Measurements from ENCODE around the gene FSD2.

FSD2 gene

DNA sequence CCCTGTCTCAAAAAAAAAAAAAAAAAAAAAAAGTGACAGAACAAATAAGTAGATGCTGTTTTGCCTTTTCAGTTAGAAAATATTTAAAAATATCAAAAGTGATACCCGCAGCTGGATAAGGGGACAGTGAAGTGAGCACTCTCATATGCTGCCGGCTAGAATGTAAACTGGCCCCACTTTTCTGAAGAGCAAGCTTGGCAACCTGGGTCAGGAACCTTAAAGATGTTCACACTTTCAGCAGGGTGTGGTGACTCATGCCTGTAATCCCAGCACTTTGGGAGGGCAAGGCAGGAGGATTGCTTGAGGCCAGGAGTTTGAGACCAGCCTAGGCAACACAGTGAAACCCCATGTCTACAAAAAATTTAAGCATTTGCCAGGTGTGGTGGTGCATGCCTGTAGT, 17.4 kb downstream of the FSD2 start:
- no peak overlapping the region for H3K4me3 ChIP-seq (ENCODE audit: low read length in 2 of 2)
- no peaks in the 10 kb centered on the region for H3K9me3 ChIP-seq (replicated peaks in 1 of 2; ENCODE audit: control insufficient read depth in 2 of 2, insufficient read depth in 1 of 2, low read depth in 1 of 2, low read length in 2 of 2)
- no peak overlapping the region for H2BK15ac ChIP-seq (ENCODE audit: low read length)
- WGBS, 2 donors (ENCODE audit: extremely low coverage in 2 of 2, insufficient read length in 2 of 2, insufficient replicate concordance in 1 of 2): no CpG with 5 or more reads among the region's 2 CpGs
- no peak overlapping the region for H2BK5ac ChIP-seq (ENCODE audit: low read length)
- no peak overlapping the region for H4K8ac ChIP-seq (ENCODE audit: low read depth, low read length)
- H3K27me3 ChIP-seq (ENCODE audit: control insufficient read depth in 3 of 3, insufficient read depth in 3 of 3, low read depth in 1 of 3, low read length in 3 of 3): no peaks in the 10 kb centered on the region
- H3K27ac ChIP-seq (replicated peaks; ENCODE audit: low read length): no peak overlapping the region
- no peak overlapping the region for H2BK12ac ChIP-seq (ENCODE audit: low read length)
- H3K36me3 ChIP-seq (replicated peaks in 1 of 2; ENCODE audit: control insufficient read depth in 2 of 2, insufficient read depth in 2 of 2, low read length in 2 of 2): no peaks in the 10 kb centered on the region
- no peak overlapping the region for H3K4ac ChIP-seq (ENCODE audit: low read length)
- no peak overlapping the region for H4K91ac ChIP-seq (ENCODE audit: low read depth, low read length, poor library complexity)
- H2AFZ ChIP-seq (ENCODE audit: low read length): no peak overlapping the region
- H3K14ac ChIP-seq (ENCODE audit: low read length): no peak overlapping the region
- no peak overlapping the region for H3K23ac ChIP-seq (ENCODE audit: low read depth, low read length, poor library complexity)
- no peak overlapping the region for H2BK120ac ChIP-seq (ENCODE audit: low read depth, low read length)
- H3K9ac ChIP-seq (ENCODE audit: low read depth, low read length, poor library complexity): no peak overlapping the region
- H3K4me1 ChIP-seq (ENCODE audit: control insufficient read depth in 2 of 2, insufficient read depth in 1 of 2, low read depth in 1 of 2, low read length in 2 of 2): no peaks in the 10 kb centered on the region
- DNase-seq (ENCODE audit: low spot score): no peak
- H3K4me2 ChIP-seq (ENCODE audit: insufficient read depth, low read length, poor library complexity, severe bottlenecking): no peak overlapping the region
- H3K79me1 ChIP-seq (ENCODE audit: low read depth, low read length): no peaks in the 10 kb centered on the region
- H3K18ac ChIP-seq (ENCODE audit: low read length): no peak overlapping the region
- H2AK5ac ChIP-seq (ENCODE audit: low read depth, low read length): no peak overlapping the region

DNA sequence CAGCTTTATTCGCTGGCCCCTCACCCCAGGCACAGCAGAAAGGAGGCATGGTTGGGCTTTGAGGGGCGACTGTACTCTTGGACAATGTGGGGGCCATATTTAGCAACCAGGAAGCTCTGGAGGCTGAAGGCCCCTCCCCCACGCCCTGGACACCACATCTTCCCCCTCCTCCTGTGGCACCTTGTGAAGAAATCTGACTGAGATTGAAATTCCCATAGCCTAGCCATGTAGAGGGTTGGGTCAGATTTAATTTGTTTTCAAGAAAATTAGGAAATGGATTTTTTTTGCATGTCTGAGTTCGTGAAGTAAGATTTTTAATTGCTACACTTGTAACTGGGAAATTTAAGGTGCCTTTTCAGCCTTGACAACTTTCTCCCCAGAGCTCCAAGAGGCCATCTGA, 24.5 kb downstream of the FSD2 start:
- no peak for DNase-seq (ENCODE audit: low spot score)
- Histone ChIP-seq H3K4ac (ENCODE audit: low read length) (no peak overlapping the region), H3K18ac (ENCODE audit: low read length) (no peak overlapping the region), H2BK15ac (ENCODE audit: low read length) (no peak overlapping the region), H3K79me1 (ENCODE audit: low read depth, low read length) (no peaks in the 10 kb centered on the region), H3K27ac (replicated peaks; ENCODE audit: low read length) (no peak overlapping the region), H4K8ac (ENCODE audit: low read depth, low read length) (no peak overlapping the region), H3K4me2 (ENCODE audit: insufficient read depth, low read length, poor library complexity, severe bottlenecking) (no peak overlapping the region), H2BK12ac (ENCODE audit: low read length) (no peak overlapping the region), H3K36me3 (replicated peaks in 1 of 2; ENCODE audit: control insufficient read depth in 2 of 2, insufficient read depth in 2 of 2, low read length in 2 of 2) (no peaks in the 10 kb centered on the region), H2BK5ac (ENCODE audit: low read length) (no peak overlapping the region), H3K14ac (ENCODE audit: low read length) (no peak overlapping the region), H2AFZ (ENCODE audit: low read length) (no peak overlapping the region), H3K4me1 (ENCODE audit: control insufficient read depth in 2 of 2, insufficient read depth in 1 of 2, low read depth in 1 of 2, low read length in 2 of 2) (no peaks in the 10 kb centered on the region), H2AK5ac (ENCODE audit: low read depth, low read length) (no peak overlapping the region), H3K23ac (ENCODE audit: low read depth, low read length, poor library complexity) (no peak overlapping the region), H3K9me3 (replicated peaks in 1 of 2; ENCODE audit: control insufficient read depth in 2 of 2, insufficient read depth in 1 of 2, low read depth in 1 of 2, low read length in 2 of 2) (no peaks in the 10 kb centered on the region), H3K9ac (ENCODE audit: low read depth, low read length, poor library complexity) (no peak overlapping the region), H3K4me3 (ENCODE audit: low read length in 2 of 2) (no peak overlapping the region), H3K27me3 (ENCODE audit: control insufficient read depth in 3 of 3, insufficient read depth in 3 of 3, low read depth in 1 of 3, low read length in 3 of 3) (no peaks in the 10 kb centered on the region), H4K91ac (ENCODE audit: low read depth, low read length, poor library complexity) (no peak overlapping the region), H2BK120ac (ENCODE audit: low read depth, low read length) (no peak overlapping the region)
- WGBS, 2 donors (ENCODE audit: extremely low coverage in 2 of 2, insufficient read length in 2 of 2, insufficient replicate concordance in 1 of 2): no CpG with 5 or more reads among the region's 4 CpGs

- Histone ChIP-seq H4K8ac (ENCODE audit: low read depth, low read length) (no peak overlapping the region), H2BK12ac (ENCODE audit: low read length) (no peak overlapping the region), H3K14ac (ENCODE audit: low read length) (no peak overlapping the region), H3K18ac (ENCODE audit: low read length) (no peak overlapping the region), H3K79me1 (ENCODE audit: low read depth, low read length) (no peaks in the 10 kb centered on the region), H4K91ac (ENCODE audit: low read depth, low read length, poor library complexity) (no peak overlapping the region), H3K23ac (ENCODE audit: low read depth, low read length, poor library complexity) (no peak overlapping the region), H2BK15ac (ENCODE audit: low read length) (no peak overlapping the region), H3K36me3 (replicated peaks in 1 of 2; ENCODE audit: control insufficient read depth in 2 of 2, insufficient read depth in 2 of 2, low read length in 2 of 2) (no peaks in the 10 kb centered on the region), H2AFZ (ENCODE audit: low read length) (no peak overlapping the region), H3K9me3 (replicated peaks in 1 of 2; ENCODE audit: control insufficient read depth in 2 of 2, insufficient read depth in 1 of 2, low read depth in 1 of 2, low read length in 2 of 2) (no peaks in the 10 kb centered on the region), H2BK5ac (ENCODE audit: low read length) (no peak overlapping the region), H3K4me3 (ENCODE audit: low read length in 2 of 2) (no peak overlapping the region), H3K9ac (ENCODE audit: low read depth, low read length, poor library complexity) (no peak overlapping the region), H3K4ac (ENCODE audit: low read length) (no peak overlapping the region), H3K27ac (replicated peaks; ENCODE audit: low read length) (no peak overlapping the region), H2BK120ac (ENCODE audit: low read depth, low read length) (no peak overlapping the region), H3K4me1 (ENCODE audit: control insufficient read depth in 2 of 2, insufficient read depth in 1 of 2, low read depth in 1 of 2, low read length in 2 of 2) (no peaks in the 10 kb centered on the region), H3K27me3 (ENCODE audit: control insufficient read depth in 3 of 3, insufficient read depth in 3 of 3, low read depth in 1 of 3, low read length in 3 of 3) (no peaks in the 10 kb centered on the region), H3K4me2 (ENCODE audit: insufficient read depth, low read length, poor library complexity, severe bottlenecking) (no peak overlapping the region), H2AK5ac (ENCODE audit: low read depth, low read length) (no peak overlapping the region)
- DNase-seq (ENCODE audit: low spot score): no peak
- no CpG with 5 or more reads among the region's 3 CpGs for WGBS, 2 donors (ENCODE audit: extremely low coverage in 2 of 2, insufficient read length in 2 of 2, insufficient replicate concordance in 1 of 2)
Measured at GRCh38 chr15:82778755-82779154, 27.1 kb downstream of the FSD2 start.

DNA sequence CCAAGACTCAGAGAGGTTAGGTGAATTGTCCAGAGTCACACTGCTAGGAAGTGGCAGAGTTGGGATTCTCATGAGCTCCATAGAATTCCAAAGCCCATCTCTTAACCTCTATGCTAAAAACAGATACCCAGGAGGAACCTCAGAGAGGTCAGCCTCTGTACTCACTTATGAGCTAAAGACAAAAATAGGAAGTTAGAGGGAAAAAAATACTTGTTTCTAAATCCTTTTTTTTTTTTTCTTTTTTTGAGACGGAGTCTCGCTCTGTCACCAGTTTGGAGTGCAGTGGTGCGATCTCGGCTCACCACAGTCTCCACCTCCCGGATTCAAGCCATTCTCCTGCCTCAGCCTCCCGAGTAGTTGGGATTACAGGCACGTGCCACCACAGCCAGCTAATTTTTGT, 31.4 kb downstream of the FSD2 start:
- no peaks in the 10 kb centered on the region for H3K9me3 ChIP-seq (replicated peaks in 1 of 2; ENCODE audit: control insufficient read depth in 2 of 2, insufficient read depth in 1 of 2, low read depth in 1 of 2, low read length in 2 of 2)
- H3K14ac ChIP-seq (ENCODE audit: low read length): no peak overlapping the region
- H2AFZ ChIP-seq (ENCODE audit: low read length): no peak overlapping the region
- no peak overlapping the region for H3K4me3 ChIP-seq (ENCODE audit: low read length in 2 of 2)
- no peak overlapping the region for H3K4me2 ChIP-seq (ENCODE audit: insufficient read depth, low read length, poor library complexity, severe bottlenecking)
- DNase-seq (ENCODE audit: low spot score): no peak
- H2BK120ac ChIP-seq (ENCODE audit: low read depth, low read length): no peak overlapping the region
- no peak overlapping the region for H3K23ac ChIP-seq (ENCODE audit: low read depth, low read length, poor library complexity)
- no peak overlapping the region for H4K8ac ChIP-seq (ENCODE audit: low read depth, low read length)
- no peak overlapping the region for H4K91ac ChIP-seq (ENCODE audit: low read depth, low read length, poor library complexity)
- H3K27me3 ChIP-seq (ENCODE audit: control insufficient read depth in 3 of 3, insufficient read depth in 3 of 3, low read depth in 1 of 3, low read length in 3 of 3): no peaks in the 10 kb centered on the region
- no peaks in the 10 kb centered on the region for H3K79me1 ChIP-seq (ENCODE audit: low read depth, low read length)
- no peak overlapping the region for H2BK15ac ChIP-seq (ENCODE audit: low read length)
- H3K9ac ChIP-seq (ENCODE audit: low read depth, low read length, poor library complexity): no peak overlapping the region
- no peak overlapping the region for H2AK5ac ChIP-seq (ENCODE audit: low read depth, low read length)
- H3K4me1 ChIP-seq (ENCODE audit: control insufficient read depth in 2 of 2, insufficient read depth in 1 of 2, low read depth in 1 of 2, low read length in 2 of 2): no peaks in the 10 kb centered on the region
- H3K27ac ChIP-seq (replicated peaks; ENCODE audit: low read length): no peak overlapping the region
- no peak overlapping the region for H2BK5ac ChIP-seq (ENCODE audit: low read length)
- H3K18ac ChIP-seq (ENCODE audit: low read length): no peak overlapping the region
- no peak overlapping the region for H3K4ac ChIP-seq (ENCODE audit: low read length)
- no peak overlapping the region for H2BK12ac ChIP-seq (ENCODE audit: low read length)
- no peaks in the 10 kb centered on the region for H3K36me3 ChIP-seq (replicated peaks in 1 of 2; ENCODE audit: control insufficient read depth in 2 of 2, insufficient read depth in 2 of 2, low read length in 2 of 2)
- no CpG with 5 or more reads among the region's 7 CpGs for WGBS, 2 donors (ENCODE audit: extremely low coverage in 2 of 2, insufficient read length in 2 of 2, insufficient replicate concordance in 1 of 2)
